Small intestine (tissue), 7 donors: ENCODE results near the gene MMP27. TPM values are rescaled to one million over a fixed set of nuclear protein-coding genes. Genes with fewer than 3 reads are reported as not detected.

Source experiments
- DNase-seq, 2 donors: peaks; one replicate each; pipeline versions ENCODE4 v3.0.0 to v3.0.0-alpha.2; 2013
- FAIRE-seq: peaks from 2 replicates; lab custom pipeline; 2012; peaks lifted over from hg19 to GRCh38; lab: Jason Lieb, UNC
- H3K27ac ChIP-seq, 3 donors: one replicate each; pipeline ENCODE4 v1.5.1; 2013; ENCODE audit warnings: low read length in 2 of 3, mild to moderate bottlenecking in 2 of 3, control low read depth in 1 of 3, inconsistent platforms in 1 of 3, low read depth in 1 of 3, moderate library complexity in 1 of 3
- H3K27me3 ChIP-seq, 3 donors: one replicate each; pipeline ENCODE4 v1.6.1; 2013; ENCODE audit warnings: low read length in 3 of 3, inconsistent platforms in 1 of 3; ENCODE audit not compliant: control insufficient read depth in 3 of 3, insufficient read depth in 3 of 3
- H3K36me3 ChIP-seq, 3 donors: one replicate each; pipeline ENCODE4 v1.6.1; 2013; ENCODE audit warnings: low read length in 3 of 3, inconsistent platforms in 1 of 3, low read depth in 1 of 3, mild to moderate bottlenecking in 1 of 3, moderate library complexity in 1 of 3; ENCODE audit not compliant: control insufficient read depth in 3 of 3, insufficient read depth in 2 of 3
- H3K4me1 ChIP-seq, 3 donors: one replicate each; pipeline ENCODE4 v1.6.1; 2013; ENCODE audit warnings: low read length in 2 of 3, inconsistent platforms in 1 of 3, low read depth in 1 of 3, mild to moderate bottlenecking in 1 of 3, moderate library complexity in 1 of 3; ENCODE audit not compliant: control insufficient read depth in 3 of 3, insufficient read depth in 2 of 3
- H3K4me3 ChIP-seq, 3 donors: one replicate each; pipeline ENCODE4 v1.5.1; 2013; ENCODE audit warnings: low read length in 3 of 3, control low read depth in 1 of 3, inconsistent platforms in 1 of 3, low read depth in 1 of 3, mild to moderate bottlenecking in 1 of 3, moderate library complexity in 1 of 3
- H3K9me3 ChIP-seq, 2 donors: one replicate each; pipeline ENCODE4 v1.6.1; 2013; ENCODE audit warnings: low read depth in 1 of 2, low read length in 1 of 2; ENCODE audit not compliant: control insufficient read depth in 2 of 2, insufficient read depth in 1 of 2
- WGBS, 3 donors: extraction: QIAGEN DNeasy Blood & Tissue Kit; methylation state at CpG; one replicate each; pipeline ENCODE4 v1.1.7; 2013; 5-methylcytosine and 5-hydroxymethylcytosine counted together
- polyA plus RNA-seq, 4 donors: library from polyadenylated mRNA; stranded (reverse) in 3 of 4; unstranded in 1 of 4; fragments of 200-250 nt in 3 of 4; fragments of 120-200 nt in 1 of 4; gene quantifications; one replicate each; pipeline versions ENCODE4 v1.2.1 to v1.2.3, GENCODE V29; 2013
- donor health status: healthy with polysubstance abuse.
- donor health status: control.
- donor health status: control.
- donor health status: Bipolar disorder and iron deficiency.
- donor health status: healthy.

The MMP27 gene
- polyA plus RNA-seq, 4 donors, result 0.06 to 0.21 TPM; not detected in 2

DNA sequence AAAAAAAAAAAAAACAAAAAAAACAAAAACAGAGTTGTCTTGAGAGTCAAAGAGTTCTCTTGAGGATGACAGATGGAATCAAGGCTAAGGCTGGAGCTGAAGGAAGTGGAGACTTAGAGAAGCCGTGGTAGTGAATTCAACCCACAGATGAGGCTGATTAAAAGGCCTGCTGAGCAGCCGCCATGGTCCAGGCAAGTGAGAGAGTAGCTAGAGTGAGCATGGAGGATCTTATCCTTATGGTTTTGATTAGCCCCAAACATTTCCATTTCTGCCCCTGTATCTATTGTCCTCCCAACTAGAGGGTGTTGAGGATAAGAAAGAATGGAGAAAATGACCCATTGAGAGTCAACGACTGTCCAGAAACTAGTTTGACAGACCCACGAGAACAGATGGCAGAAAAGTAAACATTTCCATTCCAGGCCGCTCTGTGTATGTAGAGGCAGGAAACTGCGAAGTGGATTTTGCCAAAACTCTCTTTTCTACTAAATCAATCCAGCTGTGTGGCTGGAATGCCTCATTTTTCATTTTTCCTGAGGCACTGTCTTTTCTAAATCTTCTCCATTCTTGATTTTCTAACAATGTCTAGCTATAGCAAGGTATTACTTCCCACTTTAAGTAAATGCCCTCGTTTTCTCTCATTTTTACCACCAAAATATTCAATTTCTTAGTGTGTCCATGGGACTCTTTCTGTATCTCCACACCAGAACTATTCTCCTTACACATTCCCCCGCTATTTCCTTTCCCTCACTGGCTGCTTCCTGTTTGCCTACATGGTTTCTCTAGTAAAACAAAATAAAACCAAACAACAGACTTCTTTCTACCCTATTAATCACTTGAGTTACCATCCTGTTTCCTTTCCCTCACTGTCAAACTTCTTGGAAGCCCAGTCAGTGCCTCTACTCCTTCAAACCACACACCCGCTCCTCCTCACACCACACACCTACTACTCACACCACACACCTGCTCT is 24.6 kb upstream of the MMP27 start:
- FAIRE-seq (no peak), DNase-seq (peak in 1 of 2 donors; percentile 15)
- 50 to 75% (median 60%) methylated on average over 9 of the region's 9 CpGs for WGBS, 3 donors
- Histone ChIP-seq H3K36me3 (no peaks in the 10 kb centered on the region), H3K4me3 (no peak overlapping the region), H3K9me3 (no peaks in the 10 kb centered on the region), H3K27ac (peak overlapping the region in 1 of 3 donors; percentile 26), H3K4me1 (no peaks in the 10 kb centered on the region), H3K27me3 (no peaks in the 10 kb centered on the region)

DNA sequence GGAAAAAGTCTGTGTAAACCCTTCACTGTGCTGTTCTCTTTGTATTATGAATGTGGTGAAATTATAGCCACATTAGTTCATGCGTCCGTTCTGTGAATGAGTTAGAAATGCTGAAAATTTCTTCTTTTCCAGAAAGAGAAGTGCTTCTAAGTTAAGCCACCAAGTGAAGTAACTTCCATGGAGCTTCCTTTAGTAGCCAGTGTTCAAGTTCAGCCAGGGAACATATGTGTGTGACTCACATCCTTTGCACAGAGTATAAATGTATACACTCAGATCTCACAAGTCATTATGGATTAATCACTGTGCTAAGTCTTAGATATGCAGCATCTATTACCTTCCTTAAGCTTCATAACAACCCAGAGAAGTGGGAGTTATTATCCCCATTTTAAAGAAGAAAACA is 22.3 kb upstream of the MMP27 start:
- H3K4me1 ChIP-seq, result no peaks in the 10 kb centered on the region
- H3K36me3 ChIP-seq, result no peaks in the 10 kb centered on the region
- H3K27ac ChIP-seq, result no peak overlapping the region
- 77 to 96% (median 87%) methylated on average over 2 of the region's 2 CpGs for WGBS, 3 donors
- DNase-seq, result no peak
- H3K4me3 ChIP-seq, result no peak overlapping the region
- no peaks in the 10 kb centered on the region for H3K27me3 ChIP-seq
- no peak for FAIRE-seq
- H3K9me3 ChIP-seq, result peaks cover 0 to 6% of the 10 kb centered on the region in 2 donors

DNA sequence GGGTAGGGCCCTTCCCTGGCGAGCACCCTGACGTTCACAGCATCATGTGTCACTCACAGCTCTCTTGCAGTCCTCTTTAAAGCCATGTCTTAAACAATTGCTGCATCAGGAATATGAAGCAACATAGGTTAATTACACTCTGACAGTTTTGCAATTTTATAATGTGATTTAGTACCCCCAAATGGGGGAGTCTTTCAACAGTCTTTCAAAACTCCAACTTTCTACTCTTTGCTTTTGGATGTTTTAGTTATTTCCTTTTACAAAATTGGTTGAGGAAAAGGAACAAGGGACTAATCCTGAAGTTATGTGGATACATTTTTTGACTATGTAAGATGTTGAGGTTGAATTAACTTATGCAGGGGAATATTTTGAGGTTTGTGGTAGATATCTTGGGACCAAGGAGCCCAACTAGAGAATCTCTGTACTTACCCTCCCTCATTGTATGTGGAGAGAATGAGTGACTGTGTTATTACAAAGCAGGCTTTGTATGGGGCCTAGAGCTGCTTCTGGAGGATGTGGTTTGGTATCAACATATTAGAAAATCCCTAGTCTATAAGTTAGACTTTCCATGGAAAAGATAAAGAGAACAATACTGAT is 19.4 kb upstream of the MMP27 start, which contains the start of gene MMP8:
Gene MMP8 (minus strand): TSS at position 51 of the 597 bp plus-strand sequence. CDS start 99 bp downstream, outside the sequence.
- no peaks in the 10 kb centered on the region for H3K36me3 ChIP-seq
- FAIRE-seq (no peak), DNase-seq (no peak)
- no peaks in the 10 kb centered on the region for H3K27me3 ChIP-seq
- WGBS, 3 donors, result 42 to 73% (median 48%) methylated on average over 2 of the region's 2 CpGs
- H3K27ac ChIP-seq, result no peak within 1 kb of the TSS
- peaks cover 0 to 6% of the 10 kb centered on the region in 2 donors for H3K9me3 ChIP-seq
- H3K4me3 ChIP-seq, result no peak within 1 kb of the TSS
- H3K4me1 ChIP-seq, result no peaks in the 10 kb centered on the region

- DNase-seq (no peak), FAIRE-seq (no peak)
- H3K36me3 ChIP-seq, result no peaks in the 10 kb centered on the region
- no peaks in the 10 kb centered on the region for H3K4me1 ChIP-seq
- H3K4me3 ChIP-seq, result no peak overlapping the region
- no peaks in the 10 kb centered on the region for H3K27me3 ChIP-seq
- H3K27ac ChIP-seq, result no peak overlapping the region
- peaks cover 0 to 6% of the 10 kb centered on the region in 2 donors for H3K9me3 ChIP-seq
Observed at GRCh38 chr11:102722821-102723220, 17.3 kb upstream of the MMP27 start.

GRCh38 chr11:102719620-102720277 is 14.2 kb upstream of the MMP27 start:
- 58 to 67% (median 66%) methylated on average over 4 of the region's 4 CpGs for WGBS, 3 donors
- Histone ChIP-seq H3K27ac (no peak overlapping the region), H3K36me3 (no peaks in the 10 kb centered on the region), H3K9me3 (peaks cover 0 to 6% of the 10 kb centered on the region in 2 donors), H3K4me1 (no peaks in the 10 kb centered on the region), H3K27me3 (peaks cover 0 to 2% (median 0%) of the 10 kb centered on the region in 3 donors), H3K4me3 (no peak overlapping the region)
- DNase-seq, result no peak
- no peak for FAIRE-seq

GRCh38 chr11:102717280-102717679 is 11.7 kb upstream of the MMP27 start:
- H3K27me3 ChIP-seq, result peaks cover 0 to 8% (median 0%) of the 10 kb centered on the region in 3 donors
- DNase-seq (no peak), FAIRE-seq (no peak)
- H3K36me3 ChIP-seq, result no peaks in the 10 kb centered on the region
- no peaks in the 10 kb centered on the region for H3K9me3 ChIP-seq
- H3K27ac ChIP-seq, result no peak overlapping the region
- no peak overlapping the region for H3K4me3 ChIP-seq
- no peaks in the 10 kb centered on the region for H3K4me1 ChIP-seq

DNA sequence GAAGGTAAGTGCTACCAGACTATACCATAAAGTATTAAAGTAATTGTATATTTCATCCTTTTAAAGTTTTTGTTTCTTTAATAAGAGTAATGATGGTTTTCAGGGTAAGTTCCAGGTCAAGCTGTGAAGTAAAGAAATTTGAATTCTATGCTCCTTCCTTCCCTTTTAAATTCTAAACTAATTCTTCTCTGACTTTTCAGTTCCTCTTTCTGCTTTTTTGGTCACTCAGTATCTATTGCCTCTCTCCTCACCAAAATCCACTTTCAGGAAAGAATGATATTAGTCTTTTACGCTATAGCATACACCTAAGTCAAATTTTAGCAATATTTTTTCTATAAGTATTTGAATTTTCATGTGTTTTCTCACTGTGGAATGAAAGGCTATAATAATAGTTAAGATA is 11.0 kb upstream of the MMP27 start:
- H3K27ac ChIP-seq, result no peak overlapping the region
- no peaks in the 10 kb centered on the region for H3K4me1 ChIP-seq
- FAIRE-seq (no peak), DNase-seq (no peak)
- H3K27me3 ChIP-seq, result peaks cover 0 to 11% (median 0%) of the 10 kb centered on the region in 3 donors
- 82 to 89% (median 87%) methylated on average over 1 of the region's 1 CpG for WGBS, 3 donors
- no peaks in the 10 kb centered on the region for H3K36me3 ChIP-seq
- no peak overlapping the region for H3K4me3 ChIP-seq
- H3K9me3 ChIP-seq, result no peaks in the 10 kb centered on the region

- H3K27ac ChIP-seq, result no peak overlapping the region
- DNase-seq (no peak), FAIRE-seq (no peak)
- H3K36me3 ChIP-seq, result no peaks in the 10 kb centered on the region
- H3K4me3 ChIP-seq, result no peak overlapping the region
- H3K27me3 ChIP-seq, result peaks cover 0 to 11% (median 0%) of the 10 kb centered on the region in 3 donors
- WGBS, 3 donors, result 67 to 80% (median 70%) methylated on average over 3 of the region's 3 CpGs
- no peaks in the 10 kb centered on the region for H3K9me3 ChIP-seq
- H3K4me1 ChIP-seq, result no peaks in the 10 kb centered on the region
Observed at GRCh38 chr11:102712137-102712536, 6.6 kb upstream of the MMP27 start.
